Right lobe of liver (tissue), 4 donors: ENCODE results near the gene ADISSP.

ENCODE experiments used
- POLR2A ChIP-seq: fragments of 450-650 bp; IDR thresholded peaks from one replicate; pipeline ENCODE4 v1.6.1; 2017; ENCODE audit warnings: antibody characterized with exemption, mild to moderate bottlenecking
- TF ChIP-seq, protein P1 (sequence below), 4 donors: fragments of 200-600 bp in 3 of 4; fragments of 450-650 bp in 1 of 4; IDR thresholded peaks; one replicate each; pipeline versions ENCODE4 v1.5.1 to v1.8.0; 2016 to 2022; ENCODE audit warnings: antibody characterized with exemption in 4 of 4, mild to moderate bottlenecking in 2 of 4
- donor health status: DM: no; HTN: no; CAD: no.
- donor health status: DM: no; HTN: no; CAD: no.
- donor health status: DM: no; HTN: yes; CAD: no.

DNA sequence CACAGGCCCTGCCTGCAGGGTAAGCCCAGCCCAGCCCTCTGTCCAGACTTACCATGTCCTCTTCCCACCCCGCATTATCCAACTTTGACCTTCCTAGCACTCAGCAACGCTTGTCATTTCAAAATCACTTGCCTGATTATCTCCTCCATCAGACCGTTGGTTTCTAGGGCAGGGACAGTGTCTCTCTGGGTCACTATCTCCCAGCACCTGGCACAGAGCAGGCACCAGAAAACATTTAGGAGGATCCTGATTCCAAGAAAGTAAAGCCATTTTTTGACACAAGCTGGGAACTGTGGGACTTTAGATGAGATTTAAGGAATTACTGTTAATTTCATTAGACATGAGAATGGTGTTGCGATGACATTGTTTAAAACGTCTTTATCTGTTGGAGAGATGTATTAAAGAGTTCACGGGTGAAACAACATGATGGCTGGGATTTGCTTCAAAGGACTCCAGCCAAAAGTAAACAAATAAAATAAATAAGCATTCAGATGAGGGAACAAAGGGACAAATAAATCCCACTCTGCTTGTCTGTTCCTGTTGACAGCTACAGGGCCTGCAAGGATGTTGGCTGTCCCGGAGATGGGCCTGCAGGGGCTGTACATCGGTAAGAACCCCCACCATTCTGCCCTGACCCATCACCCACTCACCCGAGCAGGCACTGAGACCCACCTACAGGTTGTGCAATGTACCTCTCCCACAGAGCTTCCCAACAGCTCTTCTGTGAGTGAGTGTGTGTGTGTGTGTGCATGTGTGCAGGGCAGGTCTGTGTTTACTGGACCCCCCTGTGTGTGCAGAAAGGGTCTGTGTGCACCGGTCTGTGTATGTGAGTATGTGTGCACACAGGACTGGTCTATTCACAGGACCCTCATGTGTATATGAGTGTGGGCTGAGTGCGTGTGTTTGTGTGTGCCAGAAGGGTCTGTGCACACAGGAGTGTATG, 29.2 kb downstream of the ADISSP start:
- TF ChIP-seq, protein P1, sequence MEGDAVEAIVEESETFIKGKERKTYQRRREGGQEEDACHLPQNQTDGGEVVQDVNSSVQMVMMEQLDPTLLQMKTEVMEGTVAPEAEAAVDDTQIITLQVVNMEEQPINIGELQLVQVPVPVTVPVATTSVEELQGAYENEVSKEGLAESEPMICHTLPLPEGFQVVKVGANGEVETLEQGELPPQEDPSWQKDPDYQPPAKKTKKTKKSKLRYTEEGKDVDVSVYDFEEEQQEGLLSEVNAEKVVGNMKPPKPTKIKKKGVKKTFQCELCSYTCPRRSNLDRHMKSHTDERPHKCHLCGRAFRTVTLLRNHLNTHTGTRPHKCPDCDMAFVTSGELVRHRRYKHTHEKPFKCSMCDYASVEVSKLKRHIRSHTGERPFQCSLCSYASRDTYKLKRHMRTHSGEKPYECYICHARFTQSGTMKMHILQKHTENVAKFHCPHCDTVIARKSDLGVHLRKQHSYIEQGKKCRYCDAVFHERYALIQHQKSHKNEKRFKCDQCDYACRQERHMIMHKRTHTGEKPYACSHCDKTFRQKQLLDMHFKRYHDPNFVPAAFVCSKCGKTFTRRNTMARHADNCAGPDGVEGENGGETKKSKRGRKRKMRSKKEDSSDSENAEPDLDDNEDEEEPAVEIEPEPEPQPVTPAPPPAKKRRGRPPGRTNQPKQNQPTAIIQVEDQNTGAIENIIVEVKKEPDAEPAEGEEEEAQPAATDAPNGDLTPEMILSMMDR (IDR thresholded peaks at IDR 0.05), result no peak
- TF ChIP-seq POLR2A, result no peak
